ENCODE data around the gene JADE2.

Gene JADE2

GRCh38 chr5:134536876-134537275, 11.4 kb downstream of the JADE2 start:
- H3K27me3 ChIP-seq (ENCODE audit: control insufficient read depth in 1 of 2, insufficient read depth in 2 of 2, low read length in 2 of 2) = no peaks in the 10 kb centered on the region
- H3K36me3 ChIP-seq (ENCODE audit: insufficient read depth, low read length) = peaks cover 56% of the 10 kb centered on the region
- H3K4me1 ChIP-seq (ENCODE audit: insufficient read depth, low read length) = peaks cover 28% of the 10 kb centered on the region
- H3K9me3 ChIP-seq (ENCODE audit: low read length) = no peaks in the 10 kb centered on the region
- H3K27ac ChIP-seq (ENCODE audit: low read depth, low read length) = no peak overlapping the region
- H3K4me3 ChIP-seq (ENCODE audit: low read depth in 1 of 2, low read length in 2 of 2) = no peak overlapping the region
- H3K9ac ChIP-seq (ENCODE audit: low read length) = no peak overlapping the region

GRCh38 chr5:134537297-134537696, 11.8 kb downstream of the JADE2 start:
- Histone ChIP-seq H3K9me3 (ENCODE audit: low read length) (no peaks in the 10 kb centered on the region), H3K4me3 (ENCODE audit: low read depth in 1 of 2, low read length in 2 of 2) (no peak overlapping the region), H3K9ac (ENCODE audit: low read length) (no peak overlapping the region), H3K36me3 (ENCODE audit: insufficient read depth, low read length) (peaks cover 56% of the 10 kb centered on the region), H3K4me1 (ENCODE audit: insufficient read depth, low read length) (peaks cover 27% of the 10 kb centered on the region), H3K27ac (ENCODE audit: low read depth, low read length) (no peak overlapping the region), H3K27me3 (ENCODE audit: control insufficient read depth in 1 of 2, insufficient read depth in 2 of 2, low read length in 2 of 2) (no peaks in the 10 kb centered on the region)

GRCh38 chr5:134538296-134538695, 12.8 kb downstream of the JADE2 start:
- Histone ChIP-seq H3K27me3 (ENCODE audit: control insufficient read depth in 1 of 2, insufficient read depth in 2 of 2, low read length in 2 of 2) (no peaks in the 10 kb centered on the region), H3K4me3 (ENCODE audit: low read depth in 1 of 2, low read length in 2 of 2) (no peak overlapping the region), H3K4me1 (ENCODE audit: insufficient read depth, low read length) (peaks cover 17% of the 10 kb centered on the region), H3K9ac (ENCODE audit: low read length) (no peak overlapping the region), H3K36me3 (ENCODE audit: insufficient read depth, low read length) (peaks cover 56% of the 10 kb centered on the region), H3K9me3 (ENCODE audit: low read length) (no peaks in the 10 kb centered on the region), H3K27ac (ENCODE audit: low read depth, low read length) (no peak overlapping the region)

GRCh38 chr5:134539732-134540131, 14.3 kb downstream of the JADE2 start:
- Histone ChIP-seq H3K9ac (ENCODE audit: low read length) (no peak overlapping the region), H3K4me1 (ENCODE audit: insufficient read depth, low read length) (peaks cover 17% of the 10 kb centered on the region), H3K27me3 (ENCODE audit: control insufficient read depth in 1 of 2, insufficient read depth in 2 of 2, low read length in 2 of 2) (no peaks in the 10 kb centered on the region), H3K4me3 (ENCODE audit: low read depth in 1 of 2, low read length in 2 of 2) (no peak overlapping the region), H3K27ac (ENCODE audit: low read depth, low read length) (no peak overlapping the region), H3K9me3 (ENCODE audit: low read length) (no peaks in the 10 kb centered on the region), H3K36me3 (ENCODE audit: insufficient read depth, low read length) (peaks cover 64% of the 10 kb centered on the region)

GRCh38 chr5:134540747-134541733, 15.6 kb downstream of the JADE2 start:
- H3K27me3 ChIP-seq (ENCODE audit: control insufficient read depth in 1 of 2, insufficient read depth in 2 of 2, low read length in 2 of 2) = no peaks in the 10 kb centered on the region
- no peak overlapping the region for H3K9ac ChIP-seq (ENCODE audit: low read length)
- H3K4me3 ChIP-seq (ENCODE audit: low read depth in 1 of 2, low read length in 2 of 2) = no peak overlapping the region
- peaks cover 25% of the 10 kb centered on the region for H3K4me1 ChIP-seq (ENCODE audit: insufficient read depth, low read length)
- no peak overlapping the region for H3K27ac ChIP-seq (ENCODE audit: low read depth, low read length)
- H3K36me3 ChIP-seq (ENCODE audit: insufficient read depth, low read length) = peaks cover 61% of the 10 kb centered on the region
- H3K9me3 ChIP-seq (ENCODE audit: low read length) = no peaks in the 10 kb centered on the region

- Histone ChIP-seq H3K4me1 (ENCODE audit: insufficient read depth, low read length) (peaks cover 31% of the 10 kb centered on the region), H3K36me3 (ENCODE audit: insufficient read depth, low read length) (peaks cover 55% of the 10 kb centered on the region)
Observed at GRCh38 chr5:134541736-134542376, 16.4 kb downstream of the JADE2 start.

GRCh38 chr5:134543820-134544614, 18.5 kb downstream of the JADE2 start:
- Histone ChIP-seq H3K9ac (ENCODE audit: low read length) (no peak overlapping the region), H3K27me3 (ENCODE audit: control insufficient read depth in 1 of 2, insufficient read depth in 2 of 2, low read length in 2 of 2) (no peaks in the 10 kb centered on the region), H3K36me3 (ENCODE audit: insufficient read depth, low read length) (peaks cover 50% of the 10 kb centered on the region), H3K4me1 (ENCODE audit: insufficient read depth, low read length) (peaks cover 53% of the 10 kb centered on the region), H3K9me3 (ENCODE audit: low read length) (no peaks in the 10 kb centered on the region), H3K4me3 (ENCODE audit: low read depth in 1 of 2, low read length in 2 of 2) (no peak overlapping the region), H3K27ac (ENCODE audit: low read depth, low read length) (no peak overlapping the region)

More at GRCh38 chr5:134541736-134542376, 16.4 kb downstream of the JADE2 start:
- Histone ChIP-seq H3K4me3 (ENCODE audit: low read depth in 1 of 2, low read length in 2 of 2) (no peak overlapping the region), H3K27ac (ENCODE audit: low read depth, low read length) (no peak overlapping the region), H3K27me3 (ENCODE audit: control insufficient read depth in 1 of 2, insufficient read depth in 2 of 2, low read length in 2 of 2) (no peaks in the 10 kb centered on the region), H3K9ac (ENCODE audit: low read length) (no peak overlapping the region), H3K9me3 (ENCODE audit: low read length) (no peaks in the 10 kb centered on the region)

- Histone ChIP-seq H3K4me3 (ENCODE audit: low read depth in 1 of 2, low read length in 2 of 2) (no peak overlapping the region), H3K9me3 (ENCODE audit: low read length) (no peaks in the 10 kb centered on the region), H3K4me1 (ENCODE audit: insufficient read depth, low read length) (peaks cover 53% of the 10 kb centered on the region), H3K36me3 (ENCODE audit: insufficient read depth, low read length) (peaks cover 44% of the 10 kb centered on the region), H3K27me3 (ENCODE audit: control insufficient read depth in 1 of 2, insufficient read depth in 2 of 2, low read length in 2 of 2) (no peaks in the 10 kb centered on the region), H3K9ac (ENCODE audit: low read length) (no peak overlapping the region), H3K27ac (ENCODE audit: low read depth, low read length) (no peak overlapping the region)
Observed at GRCh38 chr5:134545070-134545868, 19.8 kb downstream of the JADE2 start.

- H3K9me3 ChIP-seq (ENCODE audit: low read length) = no peaks in the 10 kb centered on the region
- no peak overlapping the region for H3K27ac ChIP-seq (ENCODE audit: low read depth, low read length)
- no peak overlapping the region for H3K4me3 ChIP-seq (ENCODE audit: low read depth in 1 of 2, low read length in 2 of 2)
- no peak overlapping the region for H3K9ac ChIP-seq (ENCODE audit: low read length)
- no peaks in the 10 kb centered on the region for H3K27me3 ChIP-seq (ENCODE audit: control insufficient read depth in 1 of 2, insufficient read depth in 2 of 2, low read length in 2 of 2)
- peaks cover 35% of the 10 kb centered on the region for H3K36me3 ChIP-seq (ENCODE audit: insufficient read depth, low read length)
- H3K4me1 ChIP-seq (ENCODE audit: insufficient read depth, low read length) = peaks cover 53% of the 10 kb centered on the region
Observed at GRCh38 chr5:134547066-134547465, 21.6 kb downstream of the JADE2 start.

GRCh38 chr5:134547579-134547978, 22.1 kb downstream of the JADE2 start:
- Histone ChIP-seq H3K27ac (ENCODE audit: low read depth, low read length) (no peak overlapping the region), H3K36me3 (ENCODE audit: insufficient read depth, low read length) (peaks cover 35% of the 10 kb centered on the region), H3K9me3 (ENCODE audit: low read length) (no peaks in the 10 kb centered on the region), H3K27me3 (ENCODE audit: control insufficient read depth in 1 of 2, insufficient read depth in 2 of 2, low read length in 2 of 2) (no peaks in the 10 kb centered on the region), H3K4me1 (ENCODE audit: insufficient read depth, low read length) (peaks cover 57% of the 10 kb centered on the region), H3K9ac (ENCODE audit: low read length) (no peak overlapping the region), H3K4me3 (ENCODE audit: low read depth in 1 of 2, low read length in 2 of 2) (no peak overlapping the region)

All from muscle layer of colon (tissue), 2 donors.